K562 (cell line): ENCODE measurements around the gene TXNRD1.

ENCODE experiments used
- ARID3A ChIP-seq: IDR thresholded peaks from 2 replicates; pipeline ENCODE4 v1.6.1; 2012; ENCODE audit warnings: low read depth, low read length, improper control_type of control experiment, borderline replicate concordance
- BHLHE40 ChIP-seq: IDR thresholded peaks from 2 replicates; pipeline ENCODE4 v1.6.1; 2011; ENCODE audit warnings: low read length, improper control_type of control experiment
- CC2D1A ChIP-seq: fragments of 450-650 bp; IDR thresholded peaks from 2 replicates; pipeline ENCODE4 v1.6.1; 2017; ENCODE audit warnings: mild to moderate bottlenecking
- EZH2 ChIP-seq: IDR thresholded peaks from 2 replicates; pipeline ENCODE4 v1.6.1; 2012; ENCODE audit warnings: low read depth, mild to moderate bottlenecking, inconsistent platforms, low read length, borderline replicate concordance
- FOXJ3 ChIP-seq: sonication (generic); formaldehyde crosslinking; IDR thresholded peaks from 2 replicates; pipeline ENCODE4 v1.4.0; 2020; ENCODE audit warnings: mild to moderate bottlenecking, missing genetic modification reagents
- MAZ ChIP-seq, 2 experiments: fragments of 450-650 bp in 1 of 2; sonication (generic) in 1 of 2; formaldehyde crosslinking; IDR thresholded peaks in 1 of 2; conservative IDR thresholded peaks in 1 of 2; 2 replicates each; pipeline versions ENCODE4 v1.4.0 to v1.5.0; 2020; ENCODE audit warnings: mild to moderate bottlenecking in 1 of 2, missing genetic modification reagents in 1 of 2
- MEF2A ChIP-seq: IDR thresholded peaks from 2 replicates; pipeline ENCODE4 v1.6.1; 2011; ENCODE audit warnings: low read depth, mild to moderate bottlenecking, low read length, moderate library complexity; ENCODE audit not compliant: control insufficient read depth
- MXI1 ChIP-seq: IDR thresholded peaks from 2 replicates; pipeline ENCODE4 v1.6.1; 2011; ENCODE audit warnings: low read depth, mild to moderate bottlenecking, improper control_type of control experiment, low read length
- POLR2A ChIP-seq: fragments of 450-650 bp; conservative IDR thresholded peaks from 2 replicates; pipeline ENCODE4 v1.6.1; 2016
- POLR2AphosphoS2 ChIP-seq: IDR thresholded peaks from 2 replicates; pipeline ENCODE4 v1.6.1; 2012; ENCODE audit warnings: low read length, improper control_type of control experiment
- UBTF ChIP-seq, 2 experiments: IDR thresholded peaks; 2 replicates each; pipeline ENCODE4 v1.6.1; 2012; ENCODE audit warnings: improper control_type of control experiment in 2 of 2, low read depth in 2 of 2, low read length in 2 of 2, borderline replicate concordance in 1 of 2
- ZNF274 ChIP-seq: IDR thresholded peaks from 2 replicates; pipeline ENCODE4 v1.6.1; 2011; ENCODE audit warnings: low read depth, mild to moderate bottlenecking, low read length, moderate library complexity, borderline replicate concordance
- ZNF589 ChIP-seq: fragments of 200-800 bp; sonication (Bioruptor generic); IDR thresholded peaks from 2 replicates; pipeline ENCODE4 v1.6.1; 2016; ENCODE audit warnings: low read depth, missing genetic modification characterization, missing compliant biosample characterization

- TF ChIP-seq CC2D1A (no peak), ARID3A (no peak), MXI1 (no peak), EZH2 (no peak), FOXJ3 (CRISPR knock-in tag) (no peak), POLR2AphosphoS2 (no peak), BHLHE40 (no peak), ZNF274 (no peak), POLR2A (no peak), ZNF589 (no peak), MAZ (CRISPR knock-in tag; conservative IDR thresholded peaks at IDR 0.05 in 1 of 2, IDR thresholded peaks at IDR 0.05 in 1 of 2) (no peak), UBTF (IDR thresholded peaks at IDR 0.05; ENCODE audit: borderline replicate concordance in 1 of 2, low read depth in 2 of 2, low read length in 2 of 2) (no peak), MEF2A (no peak)
Measured at GRCh38 chr12:104334581-104334980, 119.0 kb downstream of the TXNRD1 start.
